GM12878 (cell line): ENCODE measurements around the gene ITGA3. TPM values are rescaled to one million over a fixed set of nuclear protein-coding genes. Genes with fewer than 3 reads are reported as not detected.

Experiments used
- ATAC-seq: fragments of 200-7000 bp; cut with Tn5 transposase; 3 replicates; pipeline ENCODE4 v1.9.1; 2020; ENCODE audit warnings: mild to moderate bottlenecking, moderate library complexity
- BruUV-seq: library from RNA; stranded (reverse); fragments of 400-500 nt; replicated peaks from 2 replicates; lab custom pipeline; 2021; lab: Mats Ljungman, UMichigan
- CTCF ChIA-PET: fragments of 300-600 bp; sonication (Branson Sonifier 250); formaldehyde crosslinking; extraction: SDS; loops from one replicate; lab custom pipeline; 2021; ENCODE audit warnings: inconsistent platforms; lab: Yijun Ruan, JAX
- POLR2A ChIA-PET: fragments of 350-600 bp; formaldehyde crosslinking; extraction: SDS; loops from one replicate; lab custom pipeline; 2021; ENCODE audit warnings: inconsistent platforms; lab: Charles Lee
- RAD21 ChIA-PET: fragments of 300-600 bp; sonication (Branson Sonifier 250); formaldehyde crosslinking; loops from one replicate; lab custom pipeline; 2023; ENCODE audit warnings: antibody characterized with exemption; ENCODE audit not compliant: unreplicated experiment; lab: Charles Lee
- SMC1A ChIA-PET: fragments of 300-600 bp; sonication (Branson Sonifier 250); formaldehyde crosslinking; loops from one replicate; lab custom pipeline; 2023; ENCODE audit not compliant: unreplicated experiment, uncharacterized antibody; lab: Charles Lee
- DNase-seq: peaks from one replicate; pipeline ENCODE4 v3.0.0-alpha.2; 2011; ENCODE audit warnings: low read depth, low spot score
- FAIRE-seq: peaks from 3 replicates; lab custom pipeline; 2011; peaks lifted over from hg19 to GRCh38; lab: Jason Lieb, UNC
- H2AFZ ChIP-seq: 2 replicates; pipeline ENCODE4 v1.6.0; 2011; ENCODE audit warnings: low read depth, low read length, control low read depth; ENCODE audit not compliant: control insufficient read depth
- H3K27ac ChIP-seq: 2 replicates; pipeline ENCODE4 v1.5.1; 2011; ENCODE audit warnings: control low read depth; ENCODE audit not compliant: control insufficient read depth, insufficient read depth
- H3K27me3 ChIP-seq, 2 experiments: replicated peaks in 1 of 2; 2 replicates each; pipeline versions ENCODE4 v1.6.0 to v1.6.1; 2011; ENCODE audit warnings: low read length in 1 of 2; ENCODE audit not compliant: control insufficient read depth in 2 of 2, insufficient read depth in 2 of 2
- H3K36me3 ChIP-seq, 2 experiments: 2 replicates each; pipeline ENCODE4 v1.5.1; 2011; ENCODE audit warnings: low read length in 1 of 2; ENCODE audit not compliant: control insufficient read depth in 2 of 2, insufficient read depth in 2 of 2
- H3K4me1 ChIP-seq: 2 replicates; pipeline ENCODE4 v1.6.1; 2011; ENCODE audit warnings: mild to moderate bottlenecking, low read length, moderate library complexity, mixed read lengths; ENCODE audit not compliant: control insufficient read depth, insufficient read depth
- H3K4me2 ChIP-seq: 2 replicates; pipeline ENCODE4 v1.6.0; 2011; ENCODE audit warnings: control low read depth; ENCODE audit not compliant: control insufficient read depth, insufficient read depth
- H3K4me3 ChIP-seq: fragments of 200-600 bp; sonication (generic); 2 replicates; pipeline ENCODE4 v1.5.1; 2016
- H3K79me2 ChIP-seq: 2 replicates; pipeline ENCODE4 v1.6.0; 2011; ENCODE audit warnings: low read length; ENCODE audit not compliant: control insufficient read depth, insufficient read depth
- H3K9ac ChIP-seq: 2 replicates; pipeline ENCODE4 v1.8.0; 2011; ENCODE audit warnings: low read length, control low read depth, mixed read lengths; ENCODE audit not compliant: control insufficient read depth, insufficient read depth
- H3K9me3 ChIP-seq: replicated peaks from 3 replicates; pipeline ENCODE4 v1.5.1; 2011; ENCODE audit warnings: mild to moderate bottlenecking, low read length; ENCODE audit not compliant: control insufficient read depth, insufficient read depth
- H4K20me1 ChIP-seq: 2 replicates; pipeline ENCODE4 v1.6.0; 2011; ENCODE audit not compliant: control insufficient read depth, insufficient read depth
- BCLAF1 ChIP-seq: fragments of 450-650 bp; IDR thresholded peaks from 2 replicates; pipeline ENCODE4 v1.6.1; 2017; ENCODE audit warnings: antibody characterized with exemption, mild to moderate bottlenecking, moderate library complexity
- CREB1 ChIP-seq: IDR thresholded peaks from 2 replicates; pipeline ENCODE4 v1.6.1; 2012; ENCODE audit warnings: low read depth, mild to moderate bottlenecking, inconsistent platforms
- FOXM1 ChIP-seq: IDR thresholded peaks from 2 replicates; pipeline ENCODE4 v1.6.1; 2012; ENCODE audit warnings: low read depth, mild to moderate bottlenecking, inconsistent platforms, low read length, moderate library complexity
- MEF2A ChIP-seq: IDR thresholded peaks from 2 replicates; pipeline ENCODE4 v1.6.1; 2011; ENCODE audit warnings: low read depth, mild to moderate bottlenecking, low read length, moderate library complexity; ENCODE audit not compliant: insufficient read depth
- MEF2B ChIP-seq: fragments of 450-650 bp; IDR thresholded peaks from 2 replicates; pipeline ENCODE4 v1.6.1; 2018; ENCODE audit warnings: mild to moderate bottlenecking, moderate library complexity; ENCODE audit not compliant: partially characterized antibody, poor library complexity, severe bottlenecking
- PAX5 ChIP-seq: IDR thresholded peaks from 2 replicates; pipeline ENCODE4 v1.6.1; 2011; ENCODE audit warnings: low read depth, low read length, borderline replicate concordance
- PML ChIP-seq: IDR thresholded peaks from 2 replicates; pipeline ENCODE4 v1.6.1; 2012; ENCODE audit warnings: low read length, inconsistent platforms
- POLR2A ChIP-seq: IDR thresholded peaks from 2 replicates; pipeline ENCODE4 v1.6.1; 2011; ENCODE audit warnings: low read depth, mild to moderate bottlenecking, low read length
- POU2F2 ChIP-seq: IDR thresholded peaks from 3 replicates; pipeline ENCODE4 v1.6.1; 2011; ENCODE audit warnings: low read depth, mild to moderate bottlenecking, low read length, borderline replicate concordance
- WGBS: methylation state at CpG from one replicate; pipeline ENCODE4 v1.1.6; 2016; ENCODE audit warnings: low lambda C conversion rate; ENCODE audit not compliant: insufficient replicate concordance, insufficient coverage; ENCODE audit errors: missing lambda C conversion rate; 5-methylcytosine and 5-hydroxymethylcytosine counted together
- in situ Hi-C: fragments of 300-500 bp; cut with MboI; formaldehyde crosslinking; loops from 9 replicates; pipeline ENCODE4 v1.14.3; 2018; ENCODE audit warnings: mixed read lengths
- intact Hi-C: fragments of 100-400 bp; cut with micrococcal nuclease; formaldehyde crosslinking; loops from one replicate; pipeline ENCODE4 v1.14.2; 2022; ENCODE audit not compliant: unreplicated experiment
- polyA plus RNA-seq, 11 experiments: library from polyadenylated mRNA; depleted of rRNA in 4 of 11; unstranded in 6 of 11; stranded (reverse) in 5 of 11; fragments of >200 nt; fragmentation: Nextera tagmentation in 4 of 11; fragmentation: Illumina TruSeq in 1 of 11; extraction: Ambion mirVana in 4 of 11; extraction: Trizol in 1 of 11; gene quantifications; 1 replicate in 1 of 11; 2 replicates in 10 of 11; pipeline versions ENCODE4 v1.2.1 to v1.2.3, GENCODE V29; 2011 to 2016; ENCODE audit warnings: inconsistent platforms in 2 of 11, missing spikeins in 2 of 11, low read depth in 1 of 11
- total RNA-seq, 4 experiments: library from RNA; depleted of rRNA in 3 of 4; stranded (reverse); fragments of >200 nt in 3 of 4; fragmentation: Illumina TruSeq in 1 of 4; extraction: Trizol in 1 of 4; gene quantifications; 2 replicates each; pipeline versions ENCODE4 v1.2.1 to v1.2.3, GENCODE V29; 2013 to 2021
- TF ChIP-seq, protein P1 (sequence below): fragments of 450-650 bp; IDR thresholded peaks from 2 replicates; pipeline ENCODE4 v1.6.1; 2016; ENCODE audit warnings: mild to moderate bottlenecking
- TF ChIP-seq, protein P2 (sequence below): IDR thresholded peaks from 2 replicates; pipeline ENCODE4 v1.6.1; 2012; ENCODE audit warnings: improper control_type of control experiment, low read depth, low read length; ENCODE audit not compliant: insufficient replicate concordance

Gene ITGA3
- total and polyA plus RNA-seq, 10 of the 15 experiments (the other 5 are each of a cell fraction or from before 2014, with no cell fraction given), result 0.29 to 13.4 (median 6.6) TPM

- TF ChIP-seq BCLAF1 (no peak), FOXM1 (no peak)
Observed at GRCh38 chr17:50059759-50060273, 3.9 kb downstream of the ITGA3 start (continued).

DNA sequence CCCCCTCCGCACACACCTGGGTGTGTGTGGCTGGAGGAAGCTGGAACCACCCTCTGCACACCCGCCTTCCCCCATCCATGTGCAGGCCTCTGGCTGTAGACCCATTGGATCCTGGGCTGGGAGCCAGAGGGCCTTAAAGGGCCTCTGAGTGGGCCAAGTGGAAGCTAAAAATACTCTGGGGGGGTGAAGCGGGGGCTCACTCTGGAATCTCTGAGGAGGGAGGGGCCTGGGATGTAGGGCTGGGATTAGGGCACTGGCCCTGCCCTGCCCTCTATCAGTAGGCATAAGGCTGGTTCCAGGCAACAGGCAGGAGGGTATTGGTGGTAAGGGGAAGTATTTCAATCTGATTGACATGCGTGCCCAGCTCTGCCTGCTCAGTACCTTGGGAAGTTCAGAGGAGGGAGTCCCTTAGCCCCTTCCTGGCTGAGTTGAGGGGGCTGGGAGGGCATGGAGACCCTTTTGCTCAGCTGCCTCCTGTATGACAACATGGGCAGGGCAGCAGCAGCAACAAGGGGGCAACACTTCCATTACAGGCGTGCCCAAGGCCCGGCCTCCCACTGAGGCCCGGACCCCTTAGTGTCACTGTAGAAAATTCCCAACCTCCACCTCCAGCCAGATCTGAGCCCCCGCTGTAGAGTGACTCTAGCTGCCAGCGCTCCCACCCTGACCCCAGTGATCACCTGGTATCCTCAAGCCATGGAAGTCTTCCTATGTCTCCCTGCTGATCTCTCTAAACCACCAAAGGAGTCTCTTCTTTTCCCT, 5.2 kb downstream of the ITGA3 start:
- intact Hi-C loops, result no loop called here
- no peak for FAIRE-seq
- no TSS peak for BruUV-seq
- H3K79me2 ChIP-seq, result no peaks in the 10 kb centered on the region
- no peak for ATAC-seq
- H3K9ac ChIP-seq, result no peak overlapping the region
- H4K20me1 ChIP-seq, result no peaks in the 10 kb centered on the region; the same call in 1 of the 2 replicates
- TF ChIP-seq POLR2A, result no peak
- TF ChIP-seq, protein P1, sequence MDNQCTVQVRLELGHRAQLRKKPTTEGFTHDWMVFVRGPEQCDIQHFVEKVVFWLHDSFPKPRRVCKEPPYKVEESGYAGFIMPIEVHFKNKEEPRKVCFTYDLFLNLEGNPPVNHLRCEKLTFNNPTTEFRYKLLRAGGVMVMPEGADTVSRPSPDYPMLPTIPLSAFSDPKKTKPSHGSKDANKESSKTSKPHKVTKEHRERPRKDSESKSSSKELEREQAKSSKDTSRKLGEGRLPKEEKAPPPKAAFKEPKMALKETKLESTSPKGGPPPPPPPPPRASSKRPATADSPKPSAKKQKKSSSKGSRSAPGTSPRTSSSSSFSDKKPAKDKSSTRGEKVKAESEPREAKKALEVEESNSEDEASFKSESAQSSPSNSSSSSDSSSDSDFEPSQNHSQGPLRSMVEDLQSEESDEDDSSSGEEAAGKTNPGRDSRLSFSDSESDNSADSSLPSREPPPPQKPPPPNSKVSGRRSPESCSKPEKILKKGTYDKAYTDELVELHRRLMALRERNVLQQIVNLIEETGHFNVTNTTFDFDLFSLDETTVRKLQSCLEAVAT, result no peak
- no peak for TF ChIP-seq CREB1
- no peak for TF ChIP-seq PML
- TF ChIP-seq MEF2B, result no peak
- TF ChIP-seq POU2F2, result no peak
- no peak for TF ChIP-seq MEF2A
- TF ChIP-seq, protein P2, sequence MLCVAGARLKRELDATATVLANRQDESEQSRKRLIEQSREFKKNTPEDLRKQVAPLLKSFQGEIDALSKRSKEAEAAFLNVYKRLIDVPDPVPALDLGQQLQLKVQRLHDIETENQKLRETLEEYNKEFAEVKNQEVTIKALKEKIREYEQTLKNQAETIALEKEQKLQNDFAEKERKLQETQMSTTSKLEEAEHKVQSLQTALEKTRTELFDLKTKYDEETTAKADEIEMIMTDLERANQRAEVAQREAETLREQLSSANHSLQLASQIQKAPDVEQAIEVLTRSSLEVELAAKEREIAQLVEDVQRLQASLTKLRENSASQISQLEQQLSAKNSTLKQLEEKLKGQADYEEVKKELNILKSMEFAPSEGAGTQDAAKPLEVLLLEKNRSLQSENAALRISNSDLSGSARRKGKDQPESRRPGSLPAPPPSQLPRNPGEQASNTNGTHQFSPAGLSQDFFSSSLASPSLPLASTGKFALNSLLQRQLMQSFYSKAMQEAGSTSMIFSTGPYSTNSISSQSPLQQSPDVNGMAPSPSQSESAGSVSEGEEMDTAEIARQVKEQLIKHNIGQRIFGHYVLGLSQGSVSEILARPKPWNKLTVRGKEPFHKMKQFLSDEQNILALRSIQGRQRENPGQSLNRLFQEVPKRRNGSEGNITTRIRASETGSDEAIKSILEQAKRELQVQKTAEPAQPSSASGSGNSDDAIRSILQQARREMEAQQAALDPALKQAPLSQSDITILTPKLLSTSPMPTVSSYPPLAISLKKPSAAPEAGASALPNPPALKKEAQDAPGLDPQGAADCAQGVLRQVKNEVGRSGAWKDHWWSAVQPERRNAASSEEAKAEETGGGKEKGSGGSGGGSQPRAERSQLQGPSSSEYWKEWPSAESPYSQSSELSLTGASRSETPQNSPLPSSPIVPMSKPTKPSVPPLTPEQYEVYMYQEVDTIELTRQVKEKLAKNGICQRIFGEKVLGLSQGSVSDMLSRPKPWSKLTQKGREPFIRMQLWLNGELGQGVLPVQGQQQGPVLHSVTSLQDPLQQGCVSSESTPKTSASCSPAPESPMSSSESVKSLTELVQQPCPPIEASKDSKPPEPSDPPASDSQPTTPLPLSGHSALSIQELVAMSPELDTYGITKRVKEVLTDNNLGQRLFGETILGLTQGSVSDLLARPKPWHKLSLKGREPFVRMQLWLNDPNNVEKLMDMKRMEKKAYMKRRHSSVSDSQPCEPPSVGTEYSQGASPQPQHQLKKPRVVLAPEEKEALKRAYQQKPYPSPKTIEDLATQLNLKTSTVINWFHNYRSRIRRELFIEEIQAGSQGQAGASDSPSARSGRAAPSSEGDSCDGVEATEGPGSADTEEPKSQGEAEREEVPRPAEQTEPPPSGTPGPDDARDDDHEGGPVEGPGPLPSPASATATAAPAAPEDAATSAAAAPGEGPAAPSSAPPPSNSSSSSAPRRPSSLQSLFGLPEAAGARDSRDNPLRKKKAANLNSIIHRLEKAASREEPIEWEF, result no peak
- TF ChIP-seq PAX5, result no peak
- no peaks in the 10 kb centered on the region for H3K9me3 ChIP-seq
- SMC1A ChIA-PET, result interaction anchor here (1.5 kb wide), 1 partner anchor 27 kb away, joined by 3 read pairs; no protein-coding TSS in a partner anchor
- H3K27me3 ChIP-seq, result no peaks in the 10 kb centered on the region
- no peak overlapping the region for H3K4me3 ChIP-seq
- in situ Hi-C loops, result no loop called here
- H3K36me3 ChIP-seq, result no peaks in the 10 kb centered on the region
- H3K4me1 ChIP-seq, result peaks cover 5% of the 10 kb centered on the region; the same call in 1 of the 2 replicates
- DNase-seq, result no peak
- RAD21 ChIA-PET, result interaction anchor here (0.7 to 1.2 kb wide), 2 partner anchors 27 to 33 kb away, joined by 5 read pairs; no protein-coding TSS in a partner anchor
- 97% methylated on average over 9 of the region's 9 CpGs for WGBS
- no peak overlapping the region for H2AFZ ChIP-seq
- no peak overlapping the region for H3K27ac ChIP-seq
- CTCF ChIA-PET, result interaction anchor here (0.8 to 1.9 kb wide), 4 partner anchors 12 to 33 kb away, joined by 3 to 12 read pairs (median 4); partner anchors contain the start of gene PDK2
- no peak overlapping the region for H3K4me2 ChIP-seq
- POLR2A ChIA-PET, result interaction anchor here (0.6 kb wide), 1 partner anchor 1686 kb away, joined by 9 read pairs; no protein-coding TSS in a partner anchor
